Measurements from ENCODE around the gene ZNF566. TPM values are rescaled to one million over a fixed set of nuclear protein-coding genes. Genes with fewer than 3 reads are reported as not detected.

ZNF566 gene
- total and polyA plus RNA-seq, 7 experiments from 2014 or later = 9.2 to 29.8 (median 9.8) TPM

DNA sequence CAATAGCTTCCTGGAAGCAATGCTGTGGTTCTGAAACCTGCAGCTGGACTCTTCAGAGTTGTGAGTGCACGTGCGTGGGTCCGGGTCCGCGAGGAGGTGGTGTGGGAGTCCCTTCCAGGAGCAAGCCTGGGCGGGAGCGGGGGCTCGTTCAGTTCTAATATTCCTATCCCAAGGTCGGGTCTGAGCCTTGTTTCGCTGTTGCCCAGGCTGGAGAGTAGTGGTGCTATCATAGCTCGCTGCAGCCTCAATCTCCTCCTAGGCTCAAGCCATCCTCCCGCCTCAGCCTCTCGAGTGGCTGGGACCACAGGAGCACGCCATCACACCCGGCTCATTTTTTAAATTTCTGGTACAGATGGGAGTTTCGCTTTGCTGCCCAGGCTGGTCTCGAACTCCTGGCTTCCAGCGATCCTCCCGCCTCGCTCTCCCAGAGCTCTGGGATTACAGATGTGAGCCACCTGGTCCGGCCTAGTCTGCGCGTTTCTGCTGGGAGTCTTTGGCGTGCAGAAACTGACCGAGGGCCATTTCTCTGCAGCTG, 71.5 kb downstream of the ZNF566 start:
- Mint-ChIP-seq H3K9me3 (peaks cover 5 to 88% (median 45%) of the 10 kb centered on the region in 11 donors), H3K36me3 (peaks cover 17 to 53% (median 39%) of the 10 kb centered on the region in 5 donors), H3K27me3 (peaks cover 14 to 18% (median 17%) of the 10 kb centered on the region in 5 donors), H3K27ac (peak overlapping the region; percentile 82 to 95 (median 91)), H3K4me1 (peaks cover 10 to 36% (median 21%) of the 10 kb centered on the region in 7 donors), H3K4me3 (peak overlapping the region; percentile 89 to 96 (median 93))
- peaks cover 0 to 1% (median 0%) of the 10 kb centered on the region in 3 experiments for H3K36me3 ChIP-seq (ENCODE audit: control insufficient read depth in 2 of 3, insufficient read depth in 3 of 3, low read length in 3 of 3)
- peak overlapping the region; percentile 83 for H3K27ac ChIP-seq (ENCODE audit: low read depth, low read length)
- ATAC-seq = peak; percentile 3
- peaks cover 0 to 35% (median 4%) of the 10 kb centered on the region in 3 experiments for H3K9me3 ChIP-seq (ENCODE audit: control insufficient read depth in 2 of 3, low read length in 3 of 3)
- H3K4me3 ChIP-seq (ENCODE audit: low read length) = peak overlapping the region; percentile 82
- no peak for DNase-seq
- peaks cover 0 to 9% of the 10 kb centered on the region in 2 donors for H3K27me3 ChIP-seq (ENCODE audit: control insufficient read depth in 2 of 2, insufficient read depth in 2 of 2, low read length in 2 of 2)
- POLR2A ChIA-PET = interaction anchor here (1.8 kb wide), 1 partner anchor 71 kb away, joined by 6 read pairs; the partner anchor contains the start of gene ZNF566
- intact Hi-C loops (cut with micrococcal nuclease) = loop anchor here (1.0 to 5.0 kb wide), 7 partner anchors 39 to 953 kb away; partner anchors contain the start of genes ZFP14 (in 2 of the 2), ZNF260 (in 2 of the 2), ZNF566 (in 2 of the 2) and ZNF527 (in 1 of the 2)
- CTCF ChIA-PET = no interaction called here
- H3K4me1 ChIP-seq (ENCODE audit: control insufficient read depth in 2 of 2, insufficient read depth in 2 of 2, low read length in 2 of 2) = peaks cover 6 to 13% of the 10 kb centered on the region in 2 donors

DNA sequence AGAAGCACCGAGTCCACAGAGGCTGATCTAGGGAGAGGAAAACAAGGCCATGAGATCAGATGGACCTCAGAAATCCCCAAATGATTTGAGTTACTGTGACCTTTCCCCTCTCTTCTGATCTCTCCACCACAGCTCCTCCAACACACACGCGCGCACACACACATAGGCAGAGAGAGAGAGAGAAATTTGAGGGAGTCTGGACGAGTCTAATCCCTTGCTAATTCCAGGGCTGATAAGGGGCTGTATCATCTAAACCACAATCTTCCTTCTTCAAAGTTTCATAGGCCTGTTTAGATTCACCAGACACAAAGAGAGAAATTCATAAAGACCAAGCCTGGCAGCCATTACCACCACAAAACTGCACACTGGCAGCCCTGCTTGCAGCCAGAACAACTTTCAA, 79.5 kb downstream of the ZNF566 start:
- peaks cover 0 to 59% (median 3%) of the 10 kb centered on the region in 3 experiments for H3K9me3 ChIP-seq (ENCODE audit: control insufficient read depth in 2 of 3, low read length in 3 of 3)
- CTCF ChIA-PET = no interaction called here
- no peak overlapping the region for H3K4me3 ChIP-seq (ENCODE audit: low read length)
- no peak overlapping the region for H3K27ac ChIP-seq (ENCODE audit: low read depth, low read length)
- POLR2A ChIA-PET = no interaction called here
- H3K27me3 ChIP-seq (ENCODE audit: control insufficient read depth in 2 of 2, insufficient read depth in 2 of 2, low read length in 2 of 2) = no peaks in the 10 kb centered on the region
- Mint-ChIP-seq H3K27me3 (no peaks in the 10 kb centered on the region), H3K4me1 (peaks cover 0 to 5% (median 0%) of the 10 kb centered on the region in 7 donors), H3K27ac (no peak overlapping the region), H3K36me3 (peaks cover 50 to 79% (median 72%) of the 10 kb centered on the region in 5 donors), H3K4me3 (peak overlapping the region in 1 of 10 donors; percentile 14), H3K9me3 (peaks cover 6 to 88% (median 54%) of the 10 kb centered on the region in 11 donors)
- DNase-seq (no peak), ATAC-seq (no peak)
- intact Hi-C loops (cut with micrococcal nuclease) = no loop called here
- peaks cover 28 to 63% (median 34%) of the 10 kb centered on the region in 3 experiments for H3K36me3 ChIP-seq (ENCODE audit: control insufficient read depth in 2 of 3, insufficient read depth in 3 of 3, low read length in 3 of 3)
- no peaks in the 10 kb centered on the region for H3K4me1 ChIP-seq (ENCODE audit: control insufficient read depth in 2 of 2, insufficient read depth in 2 of 2, low read length in 2 of 2)

DNA sequence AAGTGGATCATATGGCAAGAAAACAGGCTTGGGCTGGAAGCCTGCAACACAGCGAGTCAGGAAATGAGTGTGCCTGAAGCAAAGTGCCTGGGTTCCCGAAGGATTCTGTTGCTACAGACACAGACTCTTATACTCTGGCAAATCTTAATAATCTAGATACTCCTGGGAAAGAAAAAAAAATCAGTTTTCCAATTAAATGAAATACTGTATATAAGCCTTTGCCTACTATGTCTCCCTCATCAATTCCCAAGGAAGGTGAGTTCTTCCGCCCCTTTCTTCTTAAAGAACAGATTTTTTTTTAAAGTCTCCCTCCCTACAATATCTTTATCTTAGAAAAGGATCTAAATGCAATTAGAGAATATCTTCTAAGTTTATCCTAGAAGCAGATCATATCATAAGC, 81.3 kb downstream of the ZNF566 start:
- H3K9me3 ChIP-seq (ENCODE audit: control insufficient read depth in 2 of 3, low read length in 3 of 3) = peaks cover 0 to 65% (median 3%) of the 10 kb centered on the region in 3 experiments
- H3K27ac ChIP-seq (ENCODE audit: low read depth, low read length) = no peak overlapping the region
- CTCF ChIA-PET = no interaction called here
- Mint-ChIP-seq H3K36me3 (peaks cover 56 to 92% (median 82%) of the 10 kb centered on the region in 5 donors), H3K27me3 (no peaks in the 10 kb centered on the region), H3K9me3 (peaks cover 6 to 91% (median 60%) of the 10 kb centered on the region in 11 donors), H3K27ac (no peak overlapping the region), H3K4me3 (peak overlapping the region in 2 of 10 donors; percentile 3 to 32), H3K4me1 (peaks cover 0 to 5% (median 0%) of the 10 kb centered on the region in 7 donors)
- intact Hi-C loops (cut with micrococcal nuclease) = no loop called here
- no peaks in the 10 kb centered on the region for H3K27me3 ChIP-seq (ENCODE audit: control insufficient read depth in 2 of 2, insufficient read depth in 2 of 2, low read length in 2 of 2)
- no peak for ATAC-seq
- peaks cover 34 to 80% (median 42%) of the 10 kb centered on the region in 3 experiments for H3K36me3 ChIP-seq (ENCODE audit: control insufficient read depth in 2 of 3, insufficient read depth in 3 of 3, low read length in 3 of 3)
- H3K4me3 ChIP-seq (ENCODE audit: low read length) = no peak overlapping the region
- POLR2A ChIA-PET = no interaction called here
- no peaks in the 10 kb centered on the region for H3K4me1 ChIP-seq (ENCODE audit: control insufficient read depth in 2 of 2, insufficient read depth in 2 of 2, low read length in 2 of 2)
- DNase-seq = no peak

DNA sequence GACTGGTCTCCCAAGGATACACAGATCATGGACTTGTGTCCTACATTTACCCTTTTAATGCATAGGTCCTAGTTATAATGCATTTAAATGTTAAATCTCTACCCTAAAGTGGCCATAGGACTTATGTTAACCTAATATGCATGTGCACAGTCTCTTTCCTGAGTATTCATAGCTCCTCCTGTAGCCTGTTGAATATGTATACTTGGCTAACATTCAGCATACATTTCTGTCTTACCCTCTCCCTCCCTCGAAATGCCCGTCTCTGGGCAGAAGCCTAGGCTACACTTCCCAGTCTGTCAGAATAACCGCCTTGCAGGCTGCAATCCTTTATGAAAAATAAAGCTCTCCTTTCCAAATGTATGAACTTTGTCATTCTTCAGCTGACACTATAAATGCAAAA, 84.9 kb downstream of the ZNF566 start:
- Histone ChIP-seq H3K4me1 (ENCODE audit: control insufficient read depth in 2 of 2, insufficient read depth in 2 of 2, low read length in 2 of 2) (no peaks in the 10 kb centered on the region), H3K9me3 (ENCODE audit: control insufficient read depth in 2 of 3, low read length in 3 of 3) (peaks cover 0 to 58% (median 8%) of the 10 kb centered on the region in 3 experiments), H3K4me3 (ENCODE audit: low read length) (no peak overlapping the region), H3K27me3 (ENCODE audit: control insufficient read depth in 2 of 2, insufficient read depth in 2 of 2, low read length in 2 of 2) (no peaks in the 10 kb centered on the region), H3K27ac (ENCODE audit: low read depth, low read length) (no peak overlapping the region), H3K36me3 (ENCODE audit: control insufficient read depth in 2 of 3, insufficient read depth in 3 of 3, low read length in 3 of 3) (peaks cover 37 to 96% (median 41%) of the 10 kb centered on the region in 3 experiments)
- peaks cover 13 to 91% (median 65%) of the 10 kb centered on the region in 11 donors for H3K9me3 Mint-ChIP-seq
- DNase-seq (no peak), ATAC-seq (no peak)
- intact Hi-C loops (cut with micrococcal nuclease) = no loop called here
- no peaks in the 10 kb centered on the region for H3K27me3 Mint-ChIP-seq
- H3K4me3 Mint-ChIP-seq = no peak overlapping the region
- no peak overlapping the region for H3K27ac Mint-ChIP-seq
- CTCF ChIA-PET = no interaction called here
- peaks cover 53 to 93% (median 77%) of the 10 kb centered on the region in 5 donors for H3K36me3 Mint-ChIP-seq
- POLR2A ChIA-PET = interaction anchor here (0.7 kb wide), 1 partner anchor 200 kb away, joined by 5 read pairs; no protein-coding TSS in a partner anchor
- peaks cover 0 to 5% (median 0%) of the 10 kb centered on the region in 7 donors for H3K4me1 Mint-ChIP-seq

DNA sequence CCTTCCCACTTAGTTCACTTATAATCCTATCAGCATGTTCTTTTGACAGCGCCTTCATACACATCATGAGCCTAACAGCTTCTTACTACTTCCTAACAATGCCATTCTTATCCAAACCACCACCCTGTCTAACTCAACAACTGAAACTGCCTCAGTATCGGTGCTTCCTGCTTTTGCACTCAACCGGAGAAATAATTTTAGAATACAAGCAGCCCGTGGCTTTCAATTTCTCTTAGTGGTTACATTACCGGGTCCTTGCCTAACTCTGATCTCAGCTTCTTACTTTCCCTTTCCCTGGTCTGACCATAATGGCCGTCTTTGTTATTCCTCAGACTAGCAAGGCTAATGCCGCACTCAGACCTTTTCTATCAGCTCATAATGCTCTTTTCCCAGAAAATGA, 87.9 kb downstream of the ZNF566 start:
- POLR2A ChIA-PET = no interaction called here
- H3K4me3 ChIP-seq (ENCODE audit: low read length) = peak overlapping the region; percentile 4
- intact Hi-C loops (cut with micrococcal nuclease) = no loop called here
- ATAC-seq (no peak), DNase-seq (no peak)
- peaks cover 0 to 5% (median 0%) of the 10 kb centered on the region in 7 donors for H3K4me1 Mint-ChIP-seq
- no peaks in the 10 kb centered on the region for H3K27me3 ChIP-seq (ENCODE audit: control insufficient read depth in 2 of 2, insufficient read depth in 2 of 2, low read length in 2 of 2)
- peaks cover 0 to 71% (median 8%) of the 10 kb centered on the region in 3 experiments for H3K9me3 ChIP-seq (ENCODE audit: control insufficient read depth in 2 of 3, low read length in 3 of 3)
- H3K36me3 Mint-ChIP-seq = peaks cover 47 to 96% (median 75%) of the 10 kb centered on the region in 5 donors
- CTCF ChIA-PET = no interaction called here
- H3K36me3 ChIP-seq (ENCODE audit: control insufficient read depth in 2 of 3, insufficient read depth in 3 of 3, low read length in 3 of 3) = peaks cover 15 to 88% (median 19%) of the 10 kb centered on the region in 3 experiments
- peaks cover 13 to 99% (median 69%) of the 10 kb centered on the region in 11 donors for H3K9me3 Mint-ChIP-seq
- H3K27ac ChIP-seq (ENCODE audit: low read depth, low read length) = no peak overlapping the region
- no peaks in the 10 kb centered on the region for H3K27me3 Mint-ChIP-seq
- H3K4me3 Mint-ChIP-seq = peak overlapping the region in 1 of 10 donors; percentile 32
- H3K4me1 ChIP-seq (ENCODE audit: control insufficient read depth in 2 of 2, insufficient read depth in 2 of 2, low read length in 2 of 2) = no peaks in the 10 kb centered on the region
- no peak overlapping the region for H3K27ac Mint-ChIP-seq

DNA sequence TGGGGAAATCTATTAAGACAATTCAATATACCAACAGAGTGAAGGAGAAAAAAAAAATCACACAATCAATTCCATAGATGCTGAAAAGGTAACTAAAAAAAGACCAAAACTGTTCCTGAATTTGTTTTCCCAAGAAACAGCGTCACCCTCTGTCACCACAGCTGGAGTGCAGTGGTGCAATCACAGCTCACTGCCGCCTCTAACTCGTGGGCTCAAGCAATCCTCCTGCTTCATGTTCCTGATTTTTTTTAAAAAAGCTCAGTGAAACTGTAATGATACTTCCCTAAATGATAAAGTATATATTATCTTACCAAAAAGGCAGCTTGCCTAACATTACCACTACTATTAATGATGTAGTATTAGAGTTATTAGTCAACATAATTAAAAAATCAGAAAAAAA, 90.8 kb downstream of the ZNF566 start:
- H3K27me3 Mint-ChIP-seq = no peaks in the 10 kb centered on the region
- no peaks in the 10 kb centered on the region for H3K4me1 ChIP-seq (ENCODE audit: control insufficient read depth in 2 of 2, insufficient read depth in 2 of 2, low read length in 2 of 2)
- H3K4me3 ChIP-seq (ENCODE audit: low read length) = no peak overlapping the region
- ATAC-seq = no peak
- intact Hi-C loops (cut with micrococcal nuclease) = no loop called here
- H3K27ac Mint-ChIP-seq = no peak overlapping the region
- H3K9me3 Mint-ChIP-seq = peaks cover 21 to 98% (median 72%) of the 10 kb centered on the region in 11 donors
- peaks cover 43 to 89% (median 68%) of the 10 kb centered on the region in 5 donors for H3K36me3 Mint-ChIP-seq
- peaks cover 10 to 80% (median 22%) of the 10 kb centered on the region in 3 experiments for H3K36me3 ChIP-seq (ENCODE audit: control insufficient read depth in 2 of 3, insufficient read depth in 3 of 3, low read length in 3 of 3)
- CTCF ChIA-PET = interaction anchor here (0.7 kb wide), 1 partner anchor 281 kb away, joined by 3 read pairs; no protein-coding TSS in a partner anchor
- DNase-seq = no peak
- POLR2A ChIA-PET = interaction anchor here (0.6 kb wide), 1 partner anchor 52 kb away, joined by 3 read pairs; no protein-coding TSS in a partner anchor
- no peaks in the 10 kb centered on the region for H3K27me3 ChIP-seq (ENCODE audit: control insufficient read depth in 2 of 2, insufficient read depth in 2 of 2, low read length in 2 of 2)
- no peak overlapping the region for H3K4me3 Mint-ChIP-seq
- H3K27ac ChIP-seq (ENCODE audit: low read depth, low read length) = no peak overlapping the region
- peaks cover 6 to 78% (median 13%) of the 10 kb centered on the region in 3 experiments for H3K9me3 ChIP-seq (ENCODE audit: control insufficient read depth in 2 of 3, low read length in 3 of 3)
- peaks cover 0 to 5% (median 0%) of the 10 kb centered on the region in 7 donors for H3K4me1 Mint-ChIP-seq

Data from naive thymus-derived CD4-positive, alpha-beta T cell (primary cell).